ENCODE results near the gene TMEM51. TPM values are rescaled to one million over a fixed set of nuclear protein-coding genes. Genes with fewer than 3 reads are reported as not detected.

TMEM51 gene
- total RNA-seq, 1 experiment from 2014 or later = 1.7 TPM

- TF ChIP-seq, protein P1, sequence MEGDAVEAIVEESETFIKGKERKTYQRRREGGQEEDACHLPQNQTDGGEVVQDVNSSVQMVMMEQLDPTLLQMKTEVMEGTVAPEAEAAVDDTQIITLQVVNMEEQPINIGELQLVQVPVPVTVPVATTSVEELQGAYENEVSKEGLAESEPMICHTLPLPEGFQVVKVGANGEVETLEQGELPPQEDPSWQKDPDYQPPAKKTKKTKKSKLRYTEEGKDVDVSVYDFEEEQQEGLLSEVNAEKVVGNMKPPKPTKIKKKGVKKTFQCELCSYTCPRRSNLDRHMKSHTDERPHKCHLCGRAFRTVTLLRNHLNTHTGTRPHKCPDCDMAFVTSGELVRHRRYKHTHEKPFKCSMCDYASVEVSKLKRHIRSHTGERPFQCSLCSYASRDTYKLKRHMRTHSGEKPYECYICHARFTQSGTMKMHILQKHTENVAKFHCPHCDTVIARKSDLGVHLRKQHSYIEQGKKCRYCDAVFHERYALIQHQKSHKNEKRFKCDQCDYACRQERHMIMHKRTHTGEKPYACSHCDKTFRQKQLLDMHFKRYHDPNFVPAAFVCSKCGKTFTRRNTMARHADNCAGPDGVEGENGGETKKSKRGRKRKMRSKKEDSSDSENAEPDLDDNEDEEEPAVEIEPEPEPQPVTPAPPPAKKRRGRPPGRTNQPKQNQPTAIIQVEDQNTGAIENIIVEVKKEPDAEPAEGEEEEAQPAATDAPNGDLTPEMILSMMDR (conservative IDR thresholded peaks at IDR 0.05; ENCODE audit: low read depth, low read length) = no peak
Measured at GRCh38 chr1:15176898-15177665, 23.5 kb downstream of the TMEM51 start.

GRCh38 chr1:15177710-15178166, 24.2 kb downstream of the TMEM51 start:
- CTCF ChIA-PET = no interaction called here
- Histone ChIP-seq H3K9me3 (ENCODE audit: low read depth, low read length, poor library complexity, severe bottlenecking) (no peaks in the 10 kb centered on the region), H3K4me1 (ENCODE audit: insufficient read depth, low read length, poor library complexity, severe bottlenecking) (no peaks in the 10 kb centered on the region), H3K27me3 (replicated peaks; ENCODE audit: insufficient read depth, low read depth, low read length, poor library complexity) (no peaks in the 10 kb centered on the region), H3K4me3 (ENCODE audit: low read depth, low read length, poor library complexity, severe bottlenecking) (no peak overlapping the region), H3K36me3 (ENCODE audit: insufficient read depth, low read length, poor library complexity, severe bottlenecking) (no peaks in the 10 kb centered on the region), H3K27ac (ENCODE audit: low read depth, low read length, poor library complexity, severe bottlenecking) (no peak overlapping the region)
- no peak for DNase-seq (ENCODE audit: low spot score)
- no TSS peak for BruUV-seq (replicated peaks)
- intact Hi-C loops (cut with micrococcal nuclease; ENCODE audit: unreplicated experiment) = no loop called here
- POLR2A ChIA-PET (ENCODE audit: low non-redundant PET) = no interaction called here
- no peak for TF ChIP-seq EZH2 (IDR thresholded peaks at IDR 0.05; ENCODE audit: borderline replicate concordance, low read depth, low read length, poor library complexity, severe bottlenecking)

More at GRCh38 chr1:15176898-15177665, 23.5 kb downstream of the TMEM51 start:
- Histone ChIP-seq H3K36me3 (ENCODE audit: insufficient read depth, low read length, poor library complexity, severe bottlenecking) (no peaks in the 10 kb centered on the region), H3K4me1 (ENCODE audit: insufficient read depth, low read length, poor library complexity, severe bottlenecking) (no peaks in the 10 kb centered on the region), H3K27me3 (replicated peaks; ENCODE audit: insufficient read depth, low read depth, low read length, poor library complexity) (no peaks in the 10 kb centered on the region), H3K27ac (ENCODE audit: low read depth, low read length, poor library complexity, severe bottlenecking) (no peak overlapping the region), H3K9me3 (ENCODE audit: low read depth, low read length, poor library complexity, severe bottlenecking) (no peaks in the 10 kb centered on the region), H3K4me3 (ENCODE audit: low read depth, low read length, poor library complexity, severe bottlenecking) (no peak overlapping the region)
- POLR2A ChIA-PET (ENCODE audit: low non-redundant PET) = no interaction called here
- CTCF ChIA-PET = interaction anchor here (0.7 kb wide), 1 partner anchor 23 kb away, joined by 3 read pairs; the partner anchor contains the start of gene TMEM51
- intact Hi-C loops (cut with micrococcal nuclease; ENCODE audit: unreplicated experiment) = no loop called here
- no TSS peak for BruUV-seq (replicated peaks)
- DNase-seq (ENCODE audit: low spot score) = no peak

DNA sequence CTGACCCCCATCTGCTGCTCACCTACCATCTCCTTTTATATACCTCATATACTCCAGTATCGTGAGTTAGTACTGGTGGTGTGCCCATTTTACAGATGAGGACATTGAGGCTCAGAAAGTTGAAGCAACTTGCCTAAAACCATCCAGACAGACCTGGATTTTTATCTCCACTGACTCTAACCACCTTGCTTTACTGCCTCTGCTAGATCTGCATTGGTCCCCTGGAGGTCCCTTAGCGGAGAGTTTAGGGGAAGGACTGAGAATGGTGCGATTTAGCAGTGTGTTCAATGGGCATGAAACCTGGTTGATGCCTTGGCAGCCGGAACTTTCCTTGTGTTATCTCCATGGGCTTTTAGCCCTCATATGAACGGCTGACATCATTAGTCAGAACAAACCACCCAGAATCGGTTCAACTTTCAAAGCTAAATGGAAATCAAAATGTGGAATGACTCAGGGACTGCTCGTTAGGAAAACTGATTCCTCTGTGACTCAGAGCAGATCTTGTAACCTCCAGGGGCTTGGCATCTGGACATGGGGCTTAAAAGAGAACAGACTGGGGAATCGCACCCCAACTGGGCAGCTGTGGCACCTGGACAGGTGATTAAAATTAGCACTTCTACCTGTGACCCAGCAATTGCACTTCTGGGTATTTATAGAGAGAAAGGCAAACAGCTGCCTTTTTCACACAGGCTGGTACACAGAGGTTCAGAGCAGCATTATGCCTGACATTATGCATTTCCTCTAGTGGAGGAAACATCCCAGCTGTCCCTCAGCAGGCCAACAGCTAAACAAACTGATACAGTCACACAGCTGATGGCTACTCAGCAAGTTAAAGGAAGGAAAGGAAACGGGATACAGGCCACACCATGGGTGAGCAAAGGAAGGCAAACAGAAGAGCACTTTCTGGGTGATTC, 25.3 kb downstream of the TMEM51 start:
- Histone ChIP-seq H3K9me3 (ENCODE audit: low read depth, low read length, poor library complexity, severe bottlenecking) (no peaks in the 10 kb centered on the region), H3K27ac (ENCODE audit: low read depth, low read length, poor library complexity, severe bottlenecking) (no peak overlapping the region), H3K4me3 (ENCODE audit: low read depth, low read length, poor library complexity, severe bottlenecking) (no peak overlapping the region), H3K27me3 (replicated peaks; ENCODE audit: insufficient read depth, low read depth, low read length, poor library complexity) (no peaks in the 10 kb centered on the region), H3K36me3 (ENCODE audit: insufficient read depth, low read length, poor library complexity, severe bottlenecking) (no peaks in the 10 kb centered on the region), H3K4me1 (ENCODE audit: insufficient read depth, low read length, poor library complexity, severe bottlenecking) (no peaks in the 10 kb centered on the region)
- POLR2A ChIA-PET (ENCODE audit: low non-redundant PET) = interaction anchor here (0.7 kb wide), 1 partner anchor 66 kb away, joined by 5 read pairs; no protein-coding TSS in a partner anchor
- intact Hi-C loops (cut with micrococcal nuclease; ENCODE audit: unreplicated experiment) = no loop called here
- TF ChIP-seq, protein P1 (conservative IDR thresholded peaks at IDR 0.05; ENCODE audit: low read depth, low read length) = no peak
- CTCF ChIA-PET = no interaction called here
- peak; percentile 34 for DNase-seq (ENCODE audit: low spot score)
- no TSS peak for BruUV-seq (replicated peaks)
